Esophagus muscularis mucosa (tissue), 4 donors: Measurements from ENCODE around the gene TOB2. TPM values are rescaled to one million over a fixed set of nuclear protein-coding genes. Genes with fewer than 3 reads are reported as not detected.
A peak's percentile ranks its signal among the peaks of the same experiment; 100 is the strongest.

Source experiments
- DNase-seq: peaks from one replicate; pipeline ENCODE4 v3.0.0-alpha.2; 2017; ENCODE audit errors: extremely low spot score
- H3K27ac ChIP-seq, 4 donors: fragments of 200-600 bp; sonication (generic); replicated peaks in 1 of 4; 1 replicate in 3 of 4; 2 replicates in 1 of 4; pipeline ENCODE4 v1.5.1; 2016 to 2019; ENCODE audit warnings: mild to moderate bottlenecking in 1 of 4
- H3K27me3 ChIP-seq, 4 donors: fragments of 200-600 bp; sonication (generic); one replicate each; pipeline versions ENCODE4 v1.5.1 to v1.6.0; 2016 to 2019
- H3K36me3 ChIP-seq, 4 donors: fragments of 200-600 bp; sonication (generic); one replicate each; pipeline ENCODE4 v1.5.1; 2016 to 2019
- H3K4me1 ChIP-seq, 4 donors: fragments of 200-600 bp; sonication (generic); one replicate each; pipeline ENCODE4 v1.5.1; 2016 to 2019
- H3K4me3 ChIP-seq, 4 donors: fragments of 200-600 bp; sonication (generic); 1 replicate in 2 of 4; 2 replicates in 2 of 4; pipeline ENCODE4 v1.5.1; 2016 to 2019; ENCODE audit warnings: mild to moderate bottlenecking in 4 of 4, moderate library complexity in 1 of 4
- H3K9me3 ChIP-seq, 4 donors: fragments of 200-600 bp; sonication (generic); 1 replicate in 3 of 4; 2 replicates in 1 of 4; pipeline ENCODE4 v1.5.1; 2016 to 2019
- CTCF ChIP-seq, 3 experiments: fragments of 200-600 bp in 2 of 3; fragments of 450-650 bp in 1 of 3; sonication (generic) in 2 of 3; IDR thresholded peaks; one replicate each; pipeline ENCODE4 v1.5.1; 2017 to 2019; ENCODE audit warnings: antibody characterized with exemption in 3 of 3, mild to moderate bottlenecking in 2 of 3, moderate library complexity in 1 of 3
- EP300 ChIP-seq: sonication (generic); formaldehyde crosslinking; IDR thresholded peaks from one replicate; pipeline ENCODE4 v1.6.1; 2017; ENCODE audit warnings: antibody characterized with exemption
- POLR2A ChIP-seq: fragments of 450-650 bp; IDR thresholded peaks from one replicate; pipeline ENCODE4 v1.6.1; 2017; ENCODE audit warnings: antibody characterized with exemption, moderate library complexity, mild to moderate bottlenecking, low read depth
- POLR2AphosphoS5 ChIP-seq, 2 donors: sonication (generic); formaldehyde crosslinking; IDR thresholded peaks; one replicate each; pipeline ENCODE4 v1.6.1; 2017; ENCODE audit warnings: antibody characterized with exemption in 2 of 2
- WGBS: methylation state at CpG from one replicate; pipeline ENCODE4 v1.1.5; 2018; 5-methylcytosine and 5-hydroxymethylcytosine counted together
- intact Hi-C: fragments of 100-400 bp; cut with DNase I; formaldehyde crosslinking; loops from one replicate; pipeline ENCODE4 v1.15.1; 2023
- total RNA-seq, 4 donors: library from RNA; depleted of rRNA; stranded (reverse); fragments of >200 nt; gene quantifications; one replicate each; pipeline versions ENCODE4 v1.1.0 to v1.2.1, GENCODE V29; 2016

Gene TOB2
- total RNA-seq, 4 donors from 2014 or later: 56.2 to 100 (median 93.0) TPM

- no peak for DNase-seq
- peaks cover 0 to 18% (median 3%) of the 10 kb centered on the region in 4 donors for H3K36me3 ChIP-seq
- intact Hi-C loops: loop anchor here (5.0 kb wide), 1 partner anchor 37 kb away; no protein-coding TSS in a partner anchor
- TF ChIP-seq POLR2A: no peak
- no peak for TF ChIP-seq EP300
- no peak for TF ChIP-seq POLR2AphosphoS5 (IDR thresholded peaks at IDR 0.05)
- no peak for TF ChIP-seq CTCF (IDR thresholded peaks at IDR 0.05)
- no peaks in the 10 kb centered on the region for H3K9me3 ChIP-seq
- no peak overlapping the region for H3K4me3 ChIP-seq
- H3K27me3 ChIP-seq: no peaks in the 10 kb centered on the region
- 88% methylated on average over 6 of the region's 6 CpGs for WGBS
- peaks cover 65 to 97% (median 94%) of the 10 kb centered on the region in 4 donors for H3K4me1 ChIP-seq
- peak overlapping the region; percentile 32 to 95 (median 55) for H3K27ac ChIP-seq
These were observed 28.4 kb upstream of the TOB2 start for GRCh38 chr22:41474872-41475451.

DNA sequence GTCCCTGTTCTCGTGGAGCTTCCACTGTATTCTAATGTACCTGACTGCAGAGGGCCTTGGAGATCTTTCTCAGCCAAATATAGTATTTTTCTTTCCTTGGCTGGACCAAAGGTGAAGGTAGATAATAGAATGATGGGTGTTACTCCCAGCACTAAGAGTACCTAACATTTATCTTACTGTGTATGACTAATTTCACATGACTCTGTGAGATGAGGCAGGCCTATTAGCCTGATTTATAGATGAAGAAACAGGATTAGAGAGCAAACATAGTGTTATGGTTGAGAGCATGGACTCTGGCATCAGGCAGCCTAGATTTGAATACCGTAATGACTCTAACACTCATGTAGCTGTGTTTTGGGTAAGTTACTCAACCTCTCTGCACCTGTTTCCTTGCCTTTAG is 25.0 kb upstream of the TOB2 start:
- Histone ChIP-seq H3K36me3 (peaks cover 7 to 18% (median 15%) of the 10 kb centered on the region in 4 donors), H3K27me3 (no peaks in the 10 kb centered on the region), H3K9me3 (no peaks in the 10 kb centered on the region), H3K4me3 (no peak overlapping the region), H3K4me1 (peaks cover 67 to 88% (median 84%) of the 10 kb centered on the region in 4 donors), H3K27ac (peak overlapping the region; percentile 0 to 95 (median 24))
- 74% methylated on average over 2 of the region's 2 CpGs for WGBS
- TF ChIP-seq CTCF (IDR thresholded peaks at IDR 0.05): no peak
- DNase-seq: no peak
- intact Hi-C loops: loop anchor here (5.0 kb wide), 1 partner anchor 41 kb away; no protein-coding TSS in a partner anchor

DNA sequence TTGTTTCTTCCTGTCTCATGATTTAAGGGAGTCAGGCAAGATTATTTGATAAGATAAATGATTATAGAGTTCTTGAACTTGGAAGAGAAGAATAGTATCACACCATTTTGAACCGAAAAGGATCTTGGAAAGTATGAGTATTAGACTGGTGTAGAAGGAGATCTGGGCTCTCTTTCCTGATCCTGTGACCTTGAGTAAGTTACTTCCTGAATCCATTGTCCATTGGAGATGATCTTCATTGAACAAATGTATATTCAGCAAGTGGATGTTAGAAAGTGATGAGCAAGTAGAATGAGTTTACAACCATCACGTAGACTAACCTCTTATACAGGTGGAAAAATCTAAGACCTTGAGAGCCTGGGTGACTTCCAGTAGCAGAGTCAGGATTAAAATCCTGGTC is 24.3 kb upstream of the TOB2 start:
- WGBS: 69% methylated on average over 2 of the region's 2 CpGs
- Histone ChIP-seq H3K27ac (peak overlapping the region in 3 of 4 donors; percentile 95 to 98 (median 96)), H3K4me1 (peaks cover 65 to 86% (median 80%) of the 10 kb centered on the region in 4 donors), H3K36me3 (peaks cover 13 to 25% (median 22%) of the 10 kb centered on the region in 4 donors), H3K4me3 (no peak overlapping the region), H3K27me3 (no peaks in the 10 kb centered on the region), H3K9me3 (no peaks in the 10 kb centered on the region)
- no peak for DNase-seq
- TF ChIP-seq POLR2AphosphoS5 (IDR thresholded peaks at IDR 0.05) (no peak), EP300 (no peak), POLR2A (no peak), CTCF (IDR thresholded peaks at IDR 0.05) (no peak)
- intact Hi-C loops: loop anchor here (5.0 kb wide), 1 partner anchor 41 kb away; no protein-coding TSS in a partner anchor

GRCh38 chr22:41469218-41469851 is 22.7 kb upstream of the TOB2 start:
- WGBS: 2% methylated on average over 22 of the region's 30 CpGs
- peak overlapping the region; percentile 80 to 96 (median 90) for H3K4me3 ChIP-seq
- H3K9me3 ChIP-seq: no peaks in the 10 kb centered on the region
- H3K36me3 ChIP-seq: peaks cover 28 to 40% (median 34%) of the 10 kb centered on the region in 4 donors
- H3K27me3 ChIP-seq: no peaks in the 10 kb centered on the region
- peaks cover 56 to 72% (median 66%) of the 10 kb centered on the region in 4 donors for H3K4me1 ChIP-seq
- DNase-seq: no peak
- TF ChIP-seq POLR2A (no peak), CTCF (IDR thresholded peaks at IDR 0.05) (peak in 1 of 3 experiments; percentile 15)
- intact Hi-C loops: no loop called here
- peak overlapping the region; percentile 95 to 98 (median 96) for H3K27ac ChIP-seq
